Spleen (tissue), 7 donors: ENCODE data around the gene CHL1.

Source experiments
- POLR2A ChIP-seq, 3 donors: fragments of 450-650 bp; IDR thresholded peaks; one replicate each; pipeline ENCODE4 v1.5.1; 2017; ENCODE audit warnings: antibody characterized with exemption in 3 of 3, mild to moderate bottlenecking in 1 of 3
- POLR2AphosphoS5 ChIP-seq, 3 donors: sonication (generic); formaldehyde crosslinking; IDR thresholded peaks; one replicate each; pipeline ENCODE4 v1.5.1; 2017; ENCODE audit warnings: antibody characterized with exemption in 3 of 3
- TF ChIP-seq, protein P1 (sequence below), 11 experiments: fragments of 200-600 bp in 7 of 11; fragments of 450-650 bp in 4 of 11; sonication (generic) in 4 of 11; IDR thresholded peaks in 8 of 11; conservative IDR thresholded peaks in 3 of 11; 1 replicate in 7 of 11; 2 replicates in 4 of 11; pipeline versions ENCODE4 v1.4.0 to v1.8.0; 2016 to 2021; ENCODE audit warnings: antibody characterized with exemption in 11 of 11, inconsistent platforms in 4 of 11, mild to moderate bottlenecking in 1 of 11
- donor health status: DM: no; HTN: no; CAD: no; lungs with moderate emphysema.
- donor health status: DM: no; HTN: no; CAD: no.
- donor health status: DM: no; HTN: no; CAD: no.

DNA sequence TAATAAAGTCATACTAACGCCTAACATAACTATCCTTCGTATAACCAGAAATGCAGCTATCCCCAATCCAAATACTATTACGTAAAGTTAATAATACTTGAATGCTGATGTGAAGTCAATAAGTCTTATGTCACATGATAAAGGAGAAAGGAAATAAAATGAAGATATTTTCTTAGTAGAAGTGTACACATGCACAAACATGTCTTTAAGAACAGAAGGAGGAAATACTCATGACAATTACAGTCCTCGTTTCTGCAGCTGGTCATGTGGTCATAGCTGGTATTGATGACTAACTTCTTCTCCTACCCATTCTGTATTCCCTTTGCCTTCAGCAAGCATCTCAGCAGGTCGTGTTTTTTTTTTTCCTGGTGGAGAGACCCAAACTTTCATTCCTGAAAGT lies 244.3 kb downstream of the CHL1 start:
- TF ChIP-seq POLR2A (IDR thresholded peaks at IDR 0.05) (no peak), POLR2AphosphoS5 (IDR thresholded peaks at IDR 0.05) (no peak)
- TF ChIP-seq, protein P1, sequence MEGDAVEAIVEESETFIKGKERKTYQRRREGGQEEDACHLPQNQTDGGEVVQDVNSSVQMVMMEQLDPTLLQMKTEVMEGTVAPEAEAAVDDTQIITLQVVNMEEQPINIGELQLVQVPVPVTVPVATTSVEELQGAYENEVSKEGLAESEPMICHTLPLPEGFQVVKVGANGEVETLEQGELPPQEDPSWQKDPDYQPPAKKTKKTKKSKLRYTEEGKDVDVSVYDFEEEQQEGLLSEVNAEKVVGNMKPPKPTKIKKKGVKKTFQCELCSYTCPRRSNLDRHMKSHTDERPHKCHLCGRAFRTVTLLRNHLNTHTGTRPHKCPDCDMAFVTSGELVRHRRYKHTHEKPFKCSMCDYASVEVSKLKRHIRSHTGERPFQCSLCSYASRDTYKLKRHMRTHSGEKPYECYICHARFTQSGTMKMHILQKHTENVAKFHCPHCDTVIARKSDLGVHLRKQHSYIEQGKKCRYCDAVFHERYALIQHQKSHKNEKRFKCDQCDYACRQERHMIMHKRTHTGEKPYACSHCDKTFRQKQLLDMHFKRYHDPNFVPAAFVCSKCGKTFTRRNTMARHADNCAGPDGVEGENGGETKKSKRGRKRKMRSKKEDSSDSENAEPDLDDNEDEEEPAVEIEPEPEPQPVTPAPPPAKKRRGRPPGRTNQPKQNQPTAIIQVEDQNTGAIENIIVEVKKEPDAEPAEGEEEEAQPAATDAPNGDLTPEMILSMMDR (IDR thresholded peaks at IDR 0.05 in 8 of 11, conservative IDR thresholded peaks at IDR 0.05 in 3 of 11): no peak
